GM12878 (cell line): ENCODE data around the gene SYCE3. TPM values are rescaled to one million over a fixed set of nuclear protein-coding genes. Genes with fewer than 3 reads are reported as not detected.

Experiments
- ATAC-seq: fragments of 200-7000 bp; cut with Tn5 transposase; 3 replicates; pipeline ENCODE4 v1.9.1; 2020; ENCODE audit warnings: mild to moderate bottlenecking, moderate library complexity
- BruUV-seq: library from RNA; stranded (reverse); fragments of 400-500 nt; replicated peaks from 2 replicates; lab custom pipeline; 2021; lab: Mats Ljungman, UMichigan
- CTCF ChIA-PET: fragments of 300-600 bp; sonication (Branson Sonifier 250); formaldehyde crosslinking; extraction: SDS; loops from one replicate; lab custom pipeline; 2021; ENCODE audit warnings: inconsistent platforms; lab: Yijun Ruan, JAX
- POLR2A ChIA-PET: fragments of 350-600 bp; formaldehyde crosslinking; extraction: SDS; loops from one replicate; lab custom pipeline; 2021; ENCODE audit warnings: inconsistent platforms; lab: Charles Lee
- RAD21 ChIA-PET: fragments of 300-600 bp; sonication (Branson Sonifier 250); formaldehyde crosslinking; loops from one replicate; lab custom pipeline; 2023; ENCODE audit warnings: antibody characterized with exemption; ENCODE audit not compliant: unreplicated experiment; lab: Charles Lee
- SMC1A ChIA-PET: fragments of 300-600 bp; sonication (Branson Sonifier 250); formaldehyde crosslinking; loops from one replicate; lab custom pipeline; 2023; ENCODE audit not compliant: unreplicated experiment, uncharacterized antibody; lab: Charles Lee
- DNase-seq: peaks from one replicate; pipeline ENCODE4 v3.0.0-alpha.2; 2011; ENCODE audit warnings: low read depth, low spot score
- FAIRE-seq: peaks from 3 replicates; lab custom pipeline; 2011; peaks lifted over from hg19 to GRCh38; lab: Jason Lieb, UNC
- H2AFZ ChIP-seq: 2 replicates; pipeline ENCODE4 v1.6.0; 2011; ENCODE audit warnings: low read depth, low read length, control low read depth; ENCODE audit not compliant: control insufficient read depth
- H3K27ac ChIP-seq: 2 replicates; pipeline ENCODE4 v1.5.1; 2011; ENCODE audit warnings: control low read depth; ENCODE audit not compliant: control insufficient read depth, insufficient read depth
- H3K27me3 ChIP-seq, 2 experiments: replicated peaks in 1 of 2; 2 replicates each; pipeline versions ENCODE4 v1.6.0 to v1.6.1; 2011; ENCODE audit warnings: low read length in 1 of 2; ENCODE audit not compliant: control insufficient read depth in 2 of 2, insufficient read depth in 2 of 2
- H3K36me3 ChIP-seq, 2 experiments: 2 replicates each; pipeline ENCODE4 v1.5.1; 2011; ENCODE audit warnings: low read length in 1 of 2; ENCODE audit not compliant: control insufficient read depth in 2 of 2, insufficient read depth in 2 of 2
- H3K4me1 ChIP-seq: 2 replicates; pipeline ENCODE4 v1.6.1; 2011; ENCODE audit warnings: mild to moderate bottlenecking, low read length, moderate library complexity, mixed read lengths; ENCODE audit not compliant: control insufficient read depth, insufficient read depth
- H3K4me2 ChIP-seq: 2 replicates; pipeline ENCODE4 v1.6.0; 2011; ENCODE audit warnings: control low read depth; ENCODE audit not compliant: control insufficient read depth, insufficient read depth
- H3K4me3 ChIP-seq: fragments of 200-600 bp; sonication (generic); 2 replicates; pipeline ENCODE4 v1.5.1; 2016
- H3K79me2 ChIP-seq: 2 replicates; pipeline ENCODE4 v1.6.0; 2011; ENCODE audit warnings: low read length; ENCODE audit not compliant: control insufficient read depth, insufficient read depth
- H3K9ac ChIP-seq: 2 replicates; pipeline ENCODE4 v1.8.0; 2011; ENCODE audit warnings: low read length, control low read depth, mixed read lengths; ENCODE audit not compliant: control insufficient read depth, insufficient read depth
- H3K9me3 ChIP-seq: replicated peaks from 3 replicates; pipeline ENCODE4 v1.5.1; 2011; ENCODE audit warnings: mild to moderate bottlenecking, low read length; ENCODE audit not compliant: control insufficient read depth, insufficient read depth
- H4K20me1 ChIP-seq: 2 replicates; pipeline ENCODE4 v1.6.0; 2011; ENCODE audit not compliant: control insufficient read depth, insufficient read depth
- IRF4 ChIP-seq: IDR thresholded peaks from 2 replicates; pipeline ENCODE4 v1.6.1; 2011; ENCODE audit warnings: low read depth, low read length
- MXI1 ChIP-seq: fragments of 150-350 bp; IDR thresholded peaks from 2 replicates; pipeline ENCODE4 v1.6.1; 2011; ENCODE audit warnings: low read depth, mild to moderate bottlenecking, inconsistent platforms, low read length, improper control_type of control experiment
- PAX5 ChIP-seq: IDR thresholded peaks from 2 replicates; pipeline ENCODE4 v1.6.1; 2011; ENCODE audit warnings: low read depth, low read length, borderline replicate concordance
- RB1 ChIP-seq: fragments of 450-650 bp; formaldehyde crosslinking; IDR thresholded peaks from 2 replicates; pipeline ENCODE4 v1.6.1; 2017; ENCODE audit warnings: mild to moderate bottlenecking, borderline replicate concordance
- SIN3A ChIP-seq: IDR thresholded peaks from 2 replicates; pipeline ENCODE4 v1.6.1; 2012; ENCODE audit warnings: low read depth, low read length, improper control_type of control experiment
- SKIL ChIP-seq: fragments of 450-650 bp; IDR thresholded peaks from 2 replicates; pipeline ENCODE4 v1.6.1; 2017; ENCODE audit warnings: mild to moderate bottlenecking, low read depth, inconsistent platforms; ENCODE audit not compliant: poor library complexity, severe bottlenecking
- SUZ12 ChIP-seq: fragments of 200-600 bp; sonication (generic); IDR thresholded peaks from one replicate; pipeline ENCODE4 v1.6.1; 2018; ENCODE audit warnings: antibody characterized with exemption, mild to moderate bottlenecking; ENCODE audit not compliant: unreplicated experiment
- ZBED1 ChIP-seq: IDR thresholded peaks from 2 replicates; pipeline ENCODE4 v1.6.1; 2016; ENCODE audit warnings: borderline replicate concordance
- WGBS: methylation state at CpG from one replicate; pipeline ENCODE4 v1.1.6; 2016; ENCODE audit warnings: low lambda C conversion rate; ENCODE audit not compliant: insufficient replicate concordance, insufficient coverage; ENCODE audit errors: missing lambda C conversion rate; 5-methylcytosine and 5-hydroxymethylcytosine counted together
- in situ Hi-C: fragments of 300-500 bp; cut with MboI; formaldehyde crosslinking; loops from 9 replicates; pipeline ENCODE4 v1.14.3; 2018; ENCODE audit warnings: mixed read lengths
- intact Hi-C: fragments of 100-400 bp; cut with micrococcal nuclease; formaldehyde crosslinking; loops from one replicate; pipeline ENCODE4 v1.14.2; 2022; ENCODE audit not compliant: unreplicated experiment
- polyA plus RNA-seq, 11 experiments: library from polyadenylated mRNA; depleted of rRNA in 4 of 11; unstranded in 6 of 11; stranded (reverse) in 5 of 11; fragments of >200 nt; fragmentation: Nextera tagmentation in 4 of 11; fragmentation: Illumina TruSeq in 1 of 11; extraction: Ambion mirVana in 4 of 11; extraction: Trizol in 1 of 11; gene quantifications; 1 replicate in 1 of 11; 2 replicates in 10 of 11; pipeline versions ENCODE4 v1.2.1 to v1.2.3, GENCODE V29; 2011 to 2016; ENCODE audit warnings: inconsistent platforms in 2 of 11, missing spikeins in 2 of 11, low read depth in 1 of 11
- total RNA-seq, 4 experiments: library from RNA; depleted of rRNA in 3 of 4; stranded (reverse); fragments of >200 nt in 3 of 4; fragmentation: Illumina TruSeq in 1 of 4; extraction: Trizol in 1 of 4; gene quantifications; 2 replicates each; pipeline versions ENCODE4 v1.2.1 to v1.2.3, GENCODE V29; 2013 to 2021
- TF ChIP-seq, protein P1 (sequence below): fragments of 150-350 bp; IDR thresholded peaks from 2 replicates; pipeline ENCODE4 v1.6.1; 2014; ENCODE audit warnings: mild to moderate bottlenecking, low read depth, low read length

SYCE3 gene
- total and polyA plus RNA-seq, 10 of the 15 experiments (the other 5 are each of a cell fraction or from before 2014, with no cell fraction given): 0.38 to 0.91 (median 0.76) TPM; not detected in 4

- H3K79me2 ChIP-seq: peaks cover 56% of the 10 kb centered on the region
- H3K4me3 ChIP-seq: peak overlapping the region; percentile 74
- H3K27ac ChIP-seq: peak overlapping the region; percentile 94
- H3K27me3 ChIP-seq: no peaks in the 10 kb centered on the region
- FAIRE-seq: no peak
- no TSS peak for BruUV-seq
- H3K9me3 ChIP-seq: no peaks in the 10 kb centered on the region
- no peak for ATAC-seq
- H3K4me2 ChIP-seq: peak overlapping the region; percentile 99
- 0% methylated on average over 2 of the region's 33 CpGs for WGBS
- ChIA-PET POLR2A (interaction anchor here (0.5 to 6.5 kb wide), 19 partner anchors 11 to 211 kb away, joined by 3 to 232 read pairs (median 5); partner anchors contain the start of genes KLHDC7B, LMF2, NCAPH2 and SYCE3), CTCF (interaction anchor here (0.6 to 3.5 kb wide), 28 partner anchors 8 to 250 kb away, joined by 3 to 38 read pairs (median 4); partner anchors contain the start of genes ARSA, KLHDC7B, LMF2 and NCAPH2), RAD21 (interaction anchor here (0.6 to 6.3 kb wide), 24 partner anchors 9 to 285 kb away, joined by 3 to 106 read pairs (median 4); partner anchors contain the start of genes CHKB, LMF2, NCAPH2 and SYCE3), SMC1A (interaction anchor here (0.7 to 5.8 kb wide), 16 partner anchors 9 to 275 kb away, joined by 3 to 58 read pairs (median 6); partner anchors contain the start of genes CHKB, HDAC10, LMF2 and NCAPH2)
- no peaks in the 10 kb centered on the region for H4K20me1 ChIP-seq
- H3K4me1 ChIP-seq: peaks cover 16% of the 10 kb centered on the region
- DNase-seq: no peak
- intact Hi-C loops: loop anchor here (5.0 kb wide), 2 partner anchors 37 to 57 kb away; partner anchors contain the start of genes CHKB and SYCE3
- TF ChIP-seq SIN3A: 0 out of 2 replicates have a peak, but pooled peaks have one; percentile 7
- TF ChIP-seq RB1: no peak
- H2AFZ ChIP-seq: peak overlapping the region; percentile 55; the same call in 1 of the 2 replicates
- in situ Hi-C loops: loop anchor here (5.0 kb wide), 1 partner anchor 97 kb away; no protein-coding TSS in a partner anchor
- peaks cover 5 to 30% of the 10 kb centered on the region in 2 experiments; a peak in 3 of 4 replicates for H3K36me3 ChIP-seq
- H3K9ac ChIP-seq: peak overlapping the region; percentile 94; the same call in 1 of the 2 replicates
Measured at GRCh38 chr22:50525858-50526107, 36.9 kb downstream of the SYCE3 start.

DNA sequence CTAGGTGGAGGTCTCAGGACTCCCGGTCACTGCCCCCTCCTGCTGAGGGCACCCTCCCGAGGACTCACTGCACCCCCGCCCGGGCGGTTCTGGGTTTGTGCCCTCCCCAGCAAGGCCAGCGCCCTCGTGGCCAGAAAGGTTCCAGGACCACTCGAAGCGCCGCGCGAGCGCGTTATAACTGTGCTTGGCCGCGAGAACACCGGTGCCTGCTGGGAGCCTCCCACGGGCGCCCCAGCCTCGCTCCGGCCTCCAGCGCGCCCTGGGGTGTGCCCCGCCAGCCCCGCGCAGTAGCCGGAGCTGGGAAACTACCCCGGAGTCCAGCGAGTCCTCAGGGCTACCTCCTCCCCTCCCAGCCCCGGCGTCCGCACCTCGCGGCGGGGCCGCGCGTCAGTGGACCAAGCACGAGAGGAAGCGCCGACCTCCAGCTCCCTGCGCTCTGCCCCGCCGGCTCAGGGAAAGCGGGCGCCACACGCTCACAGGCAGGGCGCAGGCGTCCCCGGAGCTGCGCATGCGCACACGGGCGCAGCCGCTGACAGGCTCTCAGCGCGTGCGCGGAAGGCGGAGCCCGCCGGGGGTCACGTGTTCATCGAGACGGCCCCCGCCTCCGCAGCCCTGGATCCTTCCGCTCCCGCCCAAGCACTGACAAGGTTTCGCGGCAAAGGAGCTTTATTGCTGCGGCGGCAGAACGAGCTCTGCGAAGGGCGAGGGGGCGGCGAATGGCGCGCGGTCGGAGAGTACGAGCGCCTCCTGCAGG lies 37.4 kb downstream of the SYCE3 start, which contains the start of gene SCO2:
Gene SCO2 (minus strand): TSS at position 495 of the 754 bp plus-strand sequence. CDS start 1,187 bp downstream, outside the sequence.
- under 1% methylated on average over 84 of the region's 84 CpGs for WGBS
- Histone ChIP-seq H3K4me2 (peak within 1 kb of the TSS; percentile 99), H3K27ac (peak within 1 kb of the TSS; percentile 94), H2AFZ (peak within 1 kb of the TSS; percentile 55), H3K79me2 (peaks cover 51% of the 10 kb centered on the region), H4K20me1 (no peaks in the 10 kb centered on the region), H3K9ac (peak within 1 kb of the TSS; percentile 94), H3K36me3 (peaks cover 5 to 31% of the 10 kb centered on the region in 2 experiments; a peak in 3 of 4 replicates), H3K27me3 (no peaks in the 10 kb centered on the region), H3K4me1 (peaks cover 16% of the 10 kb centered on the region), H3K9me3 (no peaks in the 10 kb centered on the region), H3K4me3 (peak within 1 kb of the TSS; percentile 74)
- in situ Hi-C loops (loop anchor here (5.0 kb wide), 1 partner anchor 97 kb away; no protein-coding TSS in a partner anchor), intact Hi-C loops (loop anchor here (5.0 kb wide), 2 partner anchors 37 to 57 kb away; partner anchors contain the start of genes CHKB and SYCE3)
- POLR2A ChIA-PET: interaction anchor here (0.5 to 6.5 kb wide), 19 partner anchors 10 to 211 kb away, joined by 3 to 232 read pairs (median 5); partner anchors contain the start of genes KLHDC7B, LMF2, NCAPH2 and SYCE3
- CTCF ChIA-PET: interaction anchor here (0.6 to 3.5 kb wide), 30 partner anchors 8 to 249 kb away, joined by 3 to 38 read pairs (median 4); partner anchors contain the start of genes ARSA, KLHDC7B, LMF2 and NCAPH2
- SMC1A ChIA-PET: interaction anchor here (0.7 to 5.8 kb wide), 17 partner anchors 10 to 274 kb away, joined by 3 to 58 read pairs (median 6); partner anchors contain the start of genes CHKB, HDAC10, LMF2 and NCAPH2
- ATAC-seq: peak; percentile 54
- no TSS peak for BruUV-seq
- peak; percentile 94 for FAIRE-seq
- peak; percentile 89 for DNase-seq
- RAD21 ChIA-PET: interaction anchor here (0.6 to 6.3 kb wide), 24 partner anchors 8 to 284 kb away, joined by 3 to 106 read pairs (median 4); partner anchors contain the start of genes CHKB, LMF2, NCAPH2 and SYCE3
- peak; percentile 71 for TF ChIP-seq MXI1
- peak; percentile 30; the same call in 1 of the 2 replicates for TF ChIP-seq ZBED1
- no peak for TF ChIP-seq SUZ12
- no peak for TF ChIP-seq IRF4
- no peak for TF ChIP-seq SKIL
- TF ChIP-seq, protein P1, sequence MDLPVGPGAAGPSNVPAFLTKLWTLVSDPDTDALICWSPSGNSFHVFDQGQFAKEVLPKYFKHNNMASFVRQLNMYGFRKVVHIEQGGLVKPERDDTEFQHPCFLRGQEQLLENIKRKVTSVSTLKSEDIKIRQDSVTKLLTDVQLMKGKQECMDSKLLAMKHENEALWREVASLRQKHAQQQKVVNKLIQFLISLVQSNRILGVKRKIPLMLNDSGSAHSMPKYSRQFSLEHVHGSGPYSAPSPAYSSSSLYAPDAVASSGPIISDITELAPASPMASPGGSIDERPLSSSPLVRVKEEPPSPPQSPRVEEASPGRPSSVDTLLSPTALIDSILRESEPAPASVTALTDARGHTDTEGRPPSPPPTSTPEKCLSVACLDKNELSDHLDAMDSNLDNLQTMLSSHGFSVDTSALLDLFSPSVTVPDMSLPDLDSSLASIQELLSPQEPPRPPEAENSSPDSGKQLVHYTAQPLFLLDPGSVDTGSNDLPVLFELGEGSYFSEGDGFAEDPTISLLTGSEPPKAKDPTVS: no peak
- TF ChIP-seq PAX5: 0 out of 2 replicates have a peak, but pooled peaks have one; percentile 8
